ENCODE results near the gene RORC.

Gene RORC

DNA sequence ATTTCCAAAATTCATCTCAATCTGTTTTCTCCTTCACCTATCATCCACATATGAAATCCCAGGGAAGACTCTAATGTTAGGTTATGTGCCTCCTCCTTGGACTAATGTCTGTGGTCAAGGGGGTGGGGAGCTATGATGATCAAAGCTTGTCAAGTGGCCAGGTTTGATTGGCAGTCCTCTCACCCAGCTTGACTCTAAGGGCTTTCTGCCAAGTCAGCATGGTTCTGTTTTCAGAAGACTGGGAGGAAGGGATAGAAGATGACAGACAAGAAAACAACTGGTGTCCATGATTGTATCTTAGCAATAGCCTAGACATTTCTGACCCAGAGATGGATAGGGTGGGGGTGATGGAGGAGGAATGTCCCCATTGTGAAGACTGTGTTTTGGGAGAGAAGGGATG, 31.0 kb upstream of the RORC start:
- Histone ChIP-seq H2BK12ac (ENCODE audit: low read length in 2 of 2) (no peak overlapping the region), H3K4me1 (ENCODE audit: control insufficient read depth, insufficient read depth, low read depth, low read length) (no peaks in the 10 kb centered on the region), H3K9me3 (ENCODE audit: control insufficient read depth, low read length) (no peaks in the 10 kb centered on the region), H2AK5ac (ENCODE audit: low read length, severe bottlenecking) (no peak overlapping the region), H3K79me1 (replicated peaks; ENCODE audit: low read length, poor library complexity, severe bottlenecking) (no peaks in the 10 kb centered on the region), H3K27ac (ENCODE audit: low read length, poor library complexity, severe bottlenecking) (no peak overlapping the region), H3K36me3 (ENCODE audit: control insufficient read depth in 1 of 2, insufficient read depth in 2 of 2, low read depth in 1 of 2, low read length in 2 of 2) (no peaks in the 10 kb centered on the region), H3K14ac (ENCODE audit: low read length in 2 of 2) (no peak overlapping the region), H2AFZ (ENCODE audit: low read depth, low read length) (no peak overlapping the region), H4K8ac (ENCODE audit: low read length) (no peak overlapping the region), H3K27me3 (ENCODE audit: control insufficient read depth in 1 of 2, insufficient read depth in 1 of 2, low read length in 2 of 2) (peaks cover 0 to 25% of the 10 kb centered on the region in 2 experiments), H3K4me2 (ENCODE audit: low read length, poor library complexity, severe bottlenecking) (no peak overlapping the region), H3K4ac (ENCODE audit: low read depth in 1 of 2, low read length in 2 of 2) (no peak overlapping the region), H2BK15ac (ENCODE audit: low read depth, poor library complexity, severe bottlenecking) (no peak overlapping the region), H3K23ac (ENCODE audit: low read length in 2 of 2) (no peak overlapping the region), H4K91ac (ENCODE audit: low read length) (no peak overlapping the region), H3K18ac (ENCODE audit: low read depth in 1 of 2, low read length in 2 of 2) (no peak overlapping the region), H2BK120ac (ENCODE audit: low read depth, low read length) (no peak overlapping the region), H3K4me3 (ENCODE audit: insufficient read depth in 1 of 2, low read depth in 1 of 2, low read length in 2 of 2) (no peak overlapping the region), H3K9ac (ENCODE audit: low read length) (no peak overlapping the region), H2BK5ac (ENCODE audit: low read depth, low read length, poor library complexity, severe bottlenecking) (no peak overlapping the region)
- no peak for DNase-seq

DNA sequence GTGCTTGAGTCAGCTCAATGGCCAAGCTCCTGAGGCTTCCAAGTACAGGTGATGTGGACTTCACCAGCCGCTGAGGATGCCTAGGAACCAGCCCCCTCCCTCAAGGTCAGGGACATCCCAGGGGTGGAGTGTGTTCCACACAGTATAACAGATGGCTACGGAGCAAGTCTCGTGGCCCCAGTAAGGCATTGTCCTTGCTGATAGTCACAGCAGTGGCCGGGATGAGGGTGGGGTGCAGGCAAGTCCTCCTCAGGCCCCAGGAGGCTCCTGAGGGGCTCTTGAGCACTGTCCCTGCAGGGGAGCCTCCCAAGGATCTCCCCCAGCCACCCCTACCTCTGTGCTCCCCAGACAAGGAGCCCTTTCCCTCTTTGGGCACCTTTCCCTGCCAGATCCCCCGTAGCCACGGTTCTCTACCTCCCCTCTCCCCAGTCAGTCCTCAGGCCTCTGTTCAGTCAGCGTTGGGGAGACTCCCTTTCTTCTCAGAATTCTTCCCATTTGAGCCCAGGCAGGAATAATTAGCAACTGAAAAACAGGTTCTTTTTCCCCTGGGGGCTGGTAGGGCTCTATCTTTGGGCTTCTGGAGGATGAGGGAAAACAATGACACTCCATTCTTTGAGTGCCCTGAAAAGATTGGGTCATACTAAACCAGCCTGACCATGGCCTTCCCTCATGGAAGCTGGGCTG, 29.0 kb upstream of the RORC start:
- 55% methylated on average over 7 of the region's 7 CpGs for WGBS
- no peaks in the 10 kb centered on the region for H3K4me1 ChIP-seq (ENCODE audit: control insufficient read depth, insufficient read depth, low read depth, low read length)
- no peak overlapping the region for H2BK15ac ChIP-seq (ENCODE audit: low read depth, poor library complexity, severe bottlenecking)

DNA sequence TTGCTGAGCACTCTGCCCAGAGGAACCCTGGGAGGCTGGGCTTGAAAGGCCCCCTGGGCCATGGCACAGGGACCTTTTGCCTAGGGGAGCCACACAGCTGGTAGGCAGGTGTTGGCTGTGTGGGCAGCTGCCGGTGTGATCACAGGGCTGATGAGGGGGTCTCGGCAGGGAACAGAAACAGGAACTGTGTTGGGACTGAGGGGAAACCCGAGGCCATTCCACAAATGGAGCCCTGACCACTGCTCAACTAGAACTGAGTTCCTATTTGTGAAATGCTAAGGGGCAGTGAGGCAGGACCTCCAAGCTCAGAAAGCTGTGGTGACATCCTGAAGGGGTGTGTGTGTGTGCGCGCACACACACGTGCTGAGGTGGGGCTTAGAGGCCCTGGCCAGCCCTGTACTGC, 28.3 kb upstream of the RORC start:
- H3K27me3 ChIP-seq (ENCODE audit: control insufficient read depth in 1 of 2, insufficient read depth in 1 of 2, low read length in 2 of 2) = peaks cover 0 to 23% of the 10 kb centered on the region in 2 experiments
- no peak overlapping the region for H3K4me2 ChIP-seq (ENCODE audit: low read length, poor library complexity, severe bottlenecking)
- WGBS = 85% methylated on average over 6 of the region's 6 CpGs
- no peak overlapping the region for H3K18ac ChIP-seq (ENCODE audit: low read depth in 1 of 2, low read length in 2 of 2)
- no peak overlapping the region for H2AK5ac ChIP-seq (ENCODE audit: low read length, severe bottlenecking)
- H3K79me1 ChIP-seq (replicated peaks; ENCODE audit: low read length, poor library complexity, severe bottlenecking) = no peaks in the 10 kb centered on the region
- H2AFZ ChIP-seq (ENCODE audit: low read depth, low read length) = no peak overlapping the region
- no peak overlapping the region for H3K23ac ChIP-seq (ENCODE audit: low read length in 2 of 2)
- H3K14ac ChIP-seq (ENCODE audit: low read length in 2 of 2) = peak overlapping the region in 1 of 2 experiments; percentile 18
- H2BK15ac ChIP-seq (ENCODE audit: low read depth, poor library complexity, severe bottlenecking) = no peak overlapping the region
- no peak overlapping the region for H2BK5ac ChIP-seq (ENCODE audit: low read depth, low read length, poor library complexity, severe bottlenecking)
- no peak overlapping the region for H3K4ac ChIP-seq (ENCODE audit: low read depth in 1 of 2, low read length in 2 of 2)
- H2BK120ac ChIP-seq (ENCODE audit: low read depth, low read length) = no peak overlapping the region
- H3K9ac ChIP-seq (ENCODE audit: low read length) = no peak overlapping the region
- no peak overlapping the region for H2BK12ac ChIP-seq (ENCODE audit: low read length in 2 of 2)
- H3K4me1 ChIP-seq (ENCODE audit: control insufficient read depth, insufficient read depth, low read depth, low read length) = no peaks in the 10 kb centered on the region
- no peak overlapping the region for H3K27ac ChIP-seq (ENCODE audit: low read length, poor library complexity, severe bottlenecking)
- DNase-seq = no peak
- H4K91ac ChIP-seq (ENCODE audit: low read length) = no peak overlapping the region
- H4K8ac ChIP-seq (ENCODE audit: low read length) = no peak overlapping the region
- H3K9me3 ChIP-seq (ENCODE audit: control insufficient read depth, low read length) = no peaks in the 10 kb centered on the region
- H3K36me3 ChIP-seq (ENCODE audit: control insufficient read depth in 1 of 2, insufficient read depth in 2 of 2, low read depth in 1 of 2, low read length in 2 of 2) = no peaks in the 10 kb centered on the region
- no peak overlapping the region for H3K4me3 ChIP-seq (ENCODE audit: insufficient read depth in 1 of 2, low read depth in 1 of 2, low read length in 2 of 2)

More for the DNA sequence above, 29.0 kb upstream of the RORC start:
- Histone ChIP-seq H2BK12ac (ENCODE audit: low read length in 2 of 2) (no peak overlapping the region), H3K79me1 (replicated peaks; ENCODE audit: low read length, poor library complexity, severe bottlenecking) (no peaks in the 10 kb centered on the region), H3K27me3 (ENCODE audit: control insufficient read depth in 1 of 2, insufficient read depth in 1 of 2, low read length in 2 of 2) (peaks cover 0 to 25% of the 10 kb centered on the region in 2 experiments), H3K27ac (ENCODE audit: low read length, poor library complexity, severe bottlenecking) (no peak overlapping the region), H4K91ac (ENCODE audit: low read length) (no peak overlapping the region), H3K18ac (ENCODE audit: low read depth in 1 of 2, low read length in 2 of 2) (no peak overlapping the region), H3K23ac (ENCODE audit: low read length in 2 of 2) (no peak overlapping the region), H3K4me2 (ENCODE audit: low read length, poor library complexity, severe bottlenecking) (no peak overlapping the region), H2AFZ (ENCODE audit: low read depth, low read length) (no peak overlapping the region), H3K14ac (ENCODE audit: low read length in 2 of 2) (no peak overlapping the region), H3K9ac (ENCODE audit: low read length) (no peak overlapping the region), H3K4me3 (ENCODE audit: insufficient read depth in 1 of 2, low read depth in 1 of 2, low read length in 2 of 2) (no peak overlapping the region), H4K8ac (ENCODE audit: low read length) (no peak overlapping the region), H3K36me3 (ENCODE audit: control insufficient read depth in 1 of 2, insufficient read depth in 2 of 2, low read depth in 1 of 2, low read length in 2 of 2) (no peaks in the 10 kb centered on the region), H3K4ac (ENCODE audit: low read depth in 1 of 2, low read length in 2 of 2) (no peak overlapping the region), H2AK5ac (ENCODE audit: low read length, severe bottlenecking) (no peak overlapping the region), H2BK5ac (ENCODE audit: low read depth, low read length, poor library complexity, severe bottlenecking) (no peak overlapping the region), H2BK120ac (ENCODE audit: low read depth, low read length) (no peak overlapping the region), H3K9me3 (ENCODE audit: control insufficient read depth, low read length) (no peaks in the 10 kb centered on the region)
- DNase-seq = no peak

DNA sequence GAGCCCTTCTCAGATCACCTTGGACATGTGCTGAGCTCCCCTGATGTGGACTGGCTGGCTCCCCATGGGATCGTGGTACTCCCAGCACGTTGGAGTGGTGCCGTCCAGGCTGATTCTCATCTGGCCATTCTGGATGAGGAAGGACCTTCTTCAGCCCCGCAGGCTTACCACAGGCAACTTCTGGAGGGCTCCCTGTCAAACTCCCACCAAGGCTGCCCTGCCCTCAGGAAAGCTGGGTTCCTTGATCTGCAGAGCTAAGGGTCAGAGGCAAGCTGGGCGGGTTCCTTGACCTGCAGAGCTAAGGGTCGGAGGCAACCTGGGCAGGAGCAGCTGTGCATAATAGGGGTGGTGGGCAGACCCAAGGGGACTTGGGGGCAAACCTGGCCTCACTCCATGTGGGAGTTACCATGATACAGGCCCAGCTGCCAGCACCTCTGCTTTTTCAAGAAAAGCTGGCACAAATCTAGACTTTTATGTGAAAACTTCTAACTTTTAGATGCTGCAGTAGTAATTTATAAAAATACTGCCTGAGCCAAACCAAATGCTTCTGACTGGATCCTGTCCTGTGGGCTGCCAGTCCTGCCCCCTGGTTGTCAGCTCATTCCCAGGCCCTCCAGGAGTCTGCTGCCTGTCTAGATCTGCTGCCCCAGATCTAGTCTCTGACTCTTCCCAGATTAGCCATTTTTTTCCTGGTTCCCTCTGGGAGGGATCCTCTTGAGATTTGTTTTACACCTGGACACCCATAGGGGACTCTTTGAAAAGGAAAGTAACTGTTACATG, 27.5 kb upstream of the RORC start:
- Histone ChIP-seq H3K36me3 (ENCODE audit: control insufficient read depth in 1 of 2, insufficient read depth in 2 of 2, low read depth in 1 of 2, low read length in 2 of 2) (no peaks in the 10 kb centered on the region), H4K8ac (ENCODE audit: low read length) (no peak overlapping the region), H3K79me1 (replicated peaks; ENCODE audit: low read length, poor library complexity, severe bottlenecking) (no peaks in the 10 kb centered on the region), H4K91ac (ENCODE audit: low read length) (no peak overlapping the region), H3K4ac (ENCODE audit: low read depth in 1 of 2, low read length in 2 of 2) (no peak overlapping the region), H3K23ac (ENCODE audit: low read length in 2 of 2) (no peak overlapping the region), H3K9ac (ENCODE audit: low read length) (no peak overlapping the region), H2BK12ac (ENCODE audit: low read length in 2 of 2) (no peak overlapping the region), H3K27ac (ENCODE audit: low read length, poor library complexity, severe bottlenecking) (no peak overlapping the region), H2BK15ac (ENCODE audit: low read depth, poor library complexity, severe bottlenecking) (no peak overlapping the region), H2AK5ac (ENCODE audit: low read length, severe bottlenecking) (no peak overlapping the region), H2BK5ac (ENCODE audit: low read depth, low read length, poor library complexity, severe bottlenecking) (no peak overlapping the region), H3K27me3 (ENCODE audit: control insufficient read depth in 1 of 2, insufficient read depth in 1 of 2, low read length in 2 of 2) (peaks cover 0 to 21% of the 10 kb centered on the region in 2 experiments), H3K18ac (ENCODE audit: low read depth in 1 of 2, low read length in 2 of 2) (no peak overlapping the region), H3K4me3 (ENCODE audit: insufficient read depth in 1 of 2, low read depth in 1 of 2, low read length in 2 of 2) (no peak overlapping the region), H3K9me3 (ENCODE audit: control insufficient read depth, low read length) (no peaks in the 10 kb centered on the region), H3K4me2 (ENCODE audit: low read length, poor library complexity, severe bottlenecking) (no peak overlapping the region), H3K14ac (ENCODE audit: low read length in 2 of 2) (no peak overlapping the region), H3K4me1 (ENCODE audit: control insufficient read depth, insufficient read depth, low read depth, low read length) (no peaks in the 10 kb centered on the region), H2BK120ac (ENCODE audit: low read depth, low read length) (no peak overlapping the region), H2AFZ (ENCODE audit: low read depth, low read length) (no peak overlapping the region)
- no peak for DNase-seq
- 82% methylated on average over 6 of the region's 6 CpGs for WGBS
